IMR-90 (cell line): ENCODE results near the gene ATXN1. TPM values are rescaled to one million over a fixed set of nuclear protein-coding genes. Genes with fewer than 3 reads are reported as not detected.

Experiments
- ATAC-seq: fragments of 200-7000 bp; cut with Tn5 transposase; 2 replicates; pipeline ENCODE4 v1.9.1; 2020; ENCODE audit warnings: low read depth, mild to moderate bottlenecking, moderate library complexity
- BruUV-seq: library from RNA; stranded (reverse); fragments of 400-500 nt; replicated peaks from 2 replicates; lab custom pipeline; 2021; lab: Mats Ljungman, UMichigan
- CTCF ChIA-PET: fragments of 300-600 bp; formaldehyde crosslinking; extraction: SDS; loops from one replicate; lab custom pipeline; 2021; ENCODE audit warnings: antibody characterized with exemption; lab: Yijun Ruan, JAX
- POLR2A ChIA-PET: fragments of 300-600 bp; sonication (Branson Sonifier 250); formaldehyde crosslinking; loops from one replicate; lab custom pipeline; 2022; ENCODE audit warnings: antibody characterized with exemption; ENCODE audit not compliant: unreplicated experiment; lab: Charles Lee
- DNase-seq: peaks from one replicate; pipeline ENCODE4 v3.0.0; 2013
- H2AFZ ChIP-seq: replicated peaks from 2 replicates; pipeline ENCODE3; 2013; ENCODE audit warnings: low read length, mild to moderate bottlenecking; ENCODE audit not compliant: poor library complexity
- H2AK5ac ChIP-seq: 2 replicates; pipeline ENCODE4 v1.6.1; 2013; ENCODE audit warnings: low read depth, low read length, inconsistent platforms
- H2AK9ac ChIP-seq: replicated peaks from 2 replicates; pipeline ENCODE3; 2013; ENCODE audit warnings: mild to moderate bottlenecking, low read depth, low read length, moderate library complexity; ENCODE audit not compliant: poor library complexity
- H2BK120ac ChIP-seq: 2 replicates; pipeline ENCODE4 v1.6.1; 2013; ENCODE audit warnings: low read depth, low read length, inconsistent platforms
- H2BK15ac ChIP-seq: 3 replicates; pipeline ENCODE4 v1.6.1; 2013; ENCODE audit warnings: low read depth, low read length, inconsistent platforms
- H2BK20ac ChIP-seq: 2 replicates; pipeline ENCODE4 v1.6.1; 2013; ENCODE audit warnings: low read depth, mild to moderate bottlenecking, inconsistent platforms, low read length, moderate library complexity
- H2BK5ac ChIP-seq: 2 replicates; pipeline ENCODE4 v1.6.1; 2013; ENCODE audit warnings: mild to moderate bottlenecking, low read depth, low read length, inconsistent platforms; ENCODE audit not compliant: poor library complexity, severe bottlenecking
- H3K14ac ChIP-seq: replicated peaks from 2 replicates; pipeline ENCODE4 v1.6.1; 2013; ENCODE audit warnings: low read depth, low read length, inconsistent platforms
- H3K18ac ChIP-seq: 2 replicates; pipeline ENCODE4 v1.6.1; 2013; ENCODE audit warnings: low read depth, low read length, control low read depth
- H3K23ac ChIP-seq: 2 replicates; pipeline ENCODE4 v1.6.1; 2013; ENCODE audit warnings: low read depth, low read length, inconsistent platforms
- H3K27ac ChIP-seq: 2 replicates; pipeline ENCODE4 v1.5.1; 2013; ENCODE audit warnings: mild to moderate bottlenecking, control low read depth, low read length; ENCODE audit not compliant: insufficient read depth
- H3K27me3 ChIP-seq: 2 replicates; pipeline ENCODE4 v1.6.1; 2013; ENCODE audit warnings: low read length; ENCODE audit not compliant: control insufficient read depth, insufficient read depth
- H3K36me3 ChIP-seq: 2 replicates; pipeline ENCODE4 v1.6.1; 2013; ENCODE audit warnings: low read length, mixed read lengths; ENCODE audit not compliant: control insufficient read depth, insufficient read depth
- H3K4ac ChIP-seq: 2 replicates; pipeline ENCODE4 v1.6.1; 2013; ENCODE audit warnings: low read depth, low read length, inconsistent platforms
- H3K4me1 ChIP-seq: 2 replicates; pipeline ENCODE4 v1.6.1; 2013; ENCODE audit warnings: low read length, mixed read lengths; ENCODE audit not compliant: control insufficient read depth, insufficient read depth
- H3K4me2 ChIP-seq: 2 replicates; pipeline ENCODE4 v1.6.1; 2013; ENCODE audit warnings: low read depth, mild to moderate bottlenecking, control low read depth, low read length, moderate library complexity
- H3K4me3 ChIP-seq: 2 replicates; pipeline ENCODE4 v1.5.1; 2013; ENCODE audit warnings: low read depth, mild to moderate bottlenecking, control low read depth, low read length, moderate library complexity; ENCODE audit not compliant: insufficient read depth
- H3K56ac ChIP-seq: 2 replicates; pipeline ENCODE4 v1.6.1; 2013; ENCODE audit warnings: low read length, inconsistent platforms; ENCODE audit not compliant: insufficient read depth; ENCODE audit errors: extremely low read depth
- H3K79me1 ChIP-seq, 2 experiments: 2 replicates each; pipeline ENCODE4 v1.6.1; 2013; ENCODE audit warnings: low read length in 2 of 2, inconsistent platforms in 1 of 2, low read depth in 1 of 2
- H3K9ac ChIP-seq: 2 replicates; pipeline ENCODE4 v1.6.1; 2013; ENCODE audit warnings: low read depth, low read length, control low read depth
- H3K9me1 ChIP-seq: 2 replicates; pipeline ENCODE4 v1.6.1; 2013; ENCODE audit warnings: low read length, inconsistent platforms; ENCODE audit not compliant: insufficient read depth
- H3K9me3 ChIP-seq: 2 replicates; pipeline ENCODE4 v1.6.1; 2013; ENCODE audit warnings: low read length; ENCODE audit not compliant: control insufficient read depth, insufficient read depth
- H4K20me1 ChIP-seq: 2 replicates; pipeline ENCODE4 v1.6.1; 2013; ENCODE audit warnings: low read length, inconsistent platforms; ENCODE audit not compliant: insufficient read depth
- H4K5ac ChIP-seq: 2 replicates; pipeline ENCODE4 v1.6.1; 2013; ENCODE audit warnings: mild to moderate bottlenecking, low read depth, low read length, control low read depth
- H4K8ac ChIP-seq, 2 experiments: 2 replicates each; pipeline ENCODE4 v1.6.1; 2013; ENCODE audit warnings: low read depth in 2 of 2, low read length in 2 of 2, control low read depth in 1 of 2, inconsistent platforms in 1 of 2
- H4K91ac ChIP-seq: 2 replicates; pipeline ENCODE4 v1.6.1; 2013; ENCODE audit warnings: low read depth, low read length, inconsistent platforms; ENCODE audit not compliant: insufficient read depth
- BHLHE40 ChIP-seq: fragments of 150-350 bp; IDR thresholded peaks from 2 replicates; pipeline ENCODE4 v1.6.1; 2016; ENCODE audit warnings: mild to moderate bottlenecking, low read depth, low read length
- POLR2A ChIP-seq: IDR thresholded peaks from 2 replicates; pipeline ENCODE4 v1.6.1; 2012; ENCODE audit warnings: mild to moderate bottlenecking, low read depth, low read length
- RFX5 ChIP-seq: IDR thresholded peaks from 2 replicates; pipeline ENCODE4 v1.8.0; 2012; ENCODE audit warnings: low read depth, mild to moderate bottlenecking, low read length, moderate library complexity
- SMC3 ChIP-seq: fragments of 150-350 bp; IDR thresholded peaks from 2 replicates; pipeline ENCODE4 v1.6.1; 2016; ENCODE audit warnings: low read depth, mild to moderate bottlenecking, antibody characterized with exemption, low read length, moderate library complexity
- WGBS, 2 experiments: methylation state at CpG; one replicate each; pipeline versions ENCODE4 v1.1.5 to v1.1.7; 2013; ENCODE audit warnings: missing lambda C conversion rate in 2 of 2; ENCODE audit not compliant: insufficient read length in 1 of 2; ENCODE audit errors: extremely low coverage in 2 of 2; 5-methylcytosine and 5-hydroxymethylcytosine counted together
- dilution Hi-C: fragments of 300-500 bp; cut with HindIII; formaldehyde crosslinking; loops from one replicate; pipeline ENCODE4 v1.14.3; 2018; ENCODE audit warnings: low sequenced_read_pairs; ENCODE audit not compliant: unreplicated experiment
- in situ Hi-C: fragments of 300-500 bp; cut with MboI; formaldehyde crosslinking; loops from 3 replicates; pipeline ENCODE4 v1.14.3; 2019; ENCODE audit warnings: low sequenced_read_pairs, inconsistent platforms, mixed read lengths
- intact Hi-C: fragments of 100-400 bp; cut with micrococcal nuclease; formaldehyde crosslinking; loops from 2 replicates; pipeline ENCODE4 v1.10.0; 2022
- polyA plus RNA-seq, 3 experiments: library from polyadenylated mRNA; depleted of rRNA; stranded (reverse); fragments of >200 nt; gene quantifications; 2 replicates each; pipeline ENCODE4 v1.2.3, GENCODE V29; 2012; ENCODE audit warnings: low replicate concordance in 1 of 3
- total RNA-seq: library from RNA; depleted of rRNA; stranded (reverse); fragments of >200 nt; gene quantifications from 2 replicates; pipeline ENCODE4 v1.2.3, GENCODE V29; 2012
- TF ChIP-seq, protein P1 (sequence below): fragments of 150-350 bp; IDR thresholded peaks from 2 replicates; pipeline ENCODE4 v1.6.1; 2016; ENCODE audit warnings: low read depth, mild to moderate bottlenecking, low read length, moderate library complexity, borderline replicate concordance

ATXN1 gene
- total and polyA plus RNA-seq, 2 of the 4 experiments (the other 2 are of a cell fraction), result 7.3 to 11.1 TPM

DNA sequence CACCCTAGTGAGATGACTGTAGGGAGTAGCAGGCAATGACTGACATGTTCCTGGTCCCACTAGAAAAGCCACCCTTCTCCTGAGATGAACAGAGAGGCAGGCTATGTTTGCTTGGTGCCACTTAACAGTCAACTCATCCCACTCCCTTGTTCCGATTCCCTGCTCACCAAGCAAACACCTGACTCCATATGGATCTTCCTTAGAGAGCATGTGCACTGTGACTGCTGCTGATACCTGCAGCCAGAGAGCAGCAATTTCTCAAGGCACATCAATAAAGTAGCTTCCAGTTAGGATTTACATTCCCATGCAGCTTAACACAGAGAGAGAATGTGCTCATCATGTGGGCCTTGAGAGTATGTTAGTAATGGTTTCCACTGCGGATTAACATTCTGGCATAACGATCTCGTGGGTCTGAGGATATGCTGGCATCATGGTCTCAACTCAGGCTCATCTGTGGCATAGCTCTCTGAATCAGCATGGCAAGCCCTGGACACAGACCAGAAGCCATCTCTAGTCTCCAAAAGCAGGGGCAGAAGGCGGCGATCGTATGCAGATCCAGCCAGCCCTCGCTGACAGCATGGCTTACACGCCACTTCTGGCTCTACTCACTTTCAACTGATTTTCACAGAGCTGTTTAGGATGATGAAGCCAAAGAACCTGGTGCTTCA lies 43.9 kb downstream of the ATXN1 start:
- H3K4me3 ChIP-seq, result no peak overlapping the region
- no peak overlapping the region for H2BK20ac ChIP-seq
- H3K4ac ChIP-seq, result no peak overlapping the region
- H2AK5ac ChIP-seq, result no peak overlapping the region; the same call in 1 of the 2 replicates
- H3K4me2 ChIP-seq, result no peak overlapping the region
- dilution Hi-C loops (no loop called here), intact Hi-C loops (loop anchor here (1.0 kb wide), 1 partner anchor 37 kb away; no protein-coding TSS in a partner anchor), in situ Hi-C loops (no loop called here)
- H3K27me3 ChIP-seq, result no peaks in the 10 kb centered on the region
- peaks cover 6% of the 10 kb centered on the region; the same call in 1 of the 2 replicates for H3K36me3 ChIP-seq
- no peak overlapping the region for H3K27ac ChIP-seq
- no peak overlapping the region for H3K18ac ChIP-seq
- H2BK15ac ChIP-seq, result no peak overlapping the region
- no peak for TF ChIP-seq BHLHE40
- TF ChIP-seq RFX5, result no peak
- no peak for TF ChIP-seq SMC3
- TF ChIP-seq, protein P1, sequence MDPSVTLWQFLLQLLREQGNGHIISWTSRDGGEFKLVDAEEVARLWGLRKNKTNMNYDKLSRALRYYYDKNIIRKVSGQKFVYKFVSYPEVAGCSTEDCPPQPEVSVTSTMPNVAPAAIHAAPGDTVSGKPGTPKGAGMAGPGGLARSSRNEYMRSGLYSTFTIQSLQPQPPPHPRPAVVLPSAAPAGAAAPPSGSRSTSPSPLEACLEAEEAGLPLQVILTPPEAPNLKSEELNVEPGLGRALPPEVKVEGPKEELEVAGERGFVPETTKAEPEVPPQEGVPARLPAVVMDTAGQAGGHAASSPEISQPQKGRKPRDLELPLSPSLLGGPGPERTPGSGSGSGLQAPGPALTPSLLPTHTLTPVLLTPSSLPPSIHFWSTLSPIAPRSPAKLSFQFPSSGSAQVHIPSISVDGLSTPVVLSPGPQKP, result no peak
- no peak for TF ChIP-seq POLR2A
- H3K9me3 ChIP-seq, result no peaks in the 10 kb centered on the region
- no peak overlapping the region for H2AFZ ChIP-seq
- ChIA-PET CTCF (interaction anchor here (0.7 kb wide), 1 partner anchor 314 kb away, joined by 3 read pairs; no protein-coding TSS in a partner anchor), POLR2A (no interaction called here)
- H4K91ac ChIP-seq, result no peak overlapping the region
- DNase-seq (no peak), ATAC-seq (no peak)
- WGBS, 2 experiments, result 92% methylated on average over 4 of the region's 9 CpGs; no CpG with 5 or more reads in 1 of the 2 experiments
- H2BK120ac ChIP-seq, result no peak overlapping the region
- H3K23ac ChIP-seq, result peak overlapping the region; percentile 21; the same call in 1 of the 2 replicates
- H2BK5ac ChIP-seq, result no peak overlapping the region
- H3K56ac ChIP-seq, result no peak overlapping the region
- peaks cover 17% of the 10 kb centered on the region for H3K9me1 ChIP-seq
- no peak overlapping the region; the same call in 1 of the 2 replicates for H3K14ac ChIP-seq
- BruUV-seq, result no TSS peak
- no peak overlapping the region for H3K9ac ChIP-seq
- no peak overlapping the region for H4K5ac ChIP-seq
- no peak overlapping the region for H2AK9ac ChIP-seq
- H3K79me1 ChIP-seq, result peaks cover 37 to 77% of the 10 kb centered on the region in 2 experiments
- peaks cover 20% of the 10 kb centered on the region for H3K4me1 ChIP-seq
- H4K20me1 ChIP-seq, result peaks cover 9% of the 10 kb centered on the region; the same call in 1 of the 2 replicates
- H4K8ac ChIP-seq, result no peak overlapping the region
